Measurements from ENCODE around the gene ITGA2. TPM values are rescaled to one million over a fixed set of nuclear protein-coding genes. Genes with fewer than 3 reads are reported as not detected.

ITGA2 gene
- total RNA-seq, 1 donor from 2014 or later = 4.7 TPM

- H3K27ac Mint-ChIP-seq = no peak overlapping the region
- no peaks in the 10 kb centered on the region for H3K27me3 Mint-ChIP-seq (ENCODE audit: low read depth)
These were observed 106.9 kb downstream of the ITGA2 start for GRCh38 chr5:53095931-53096525.

GRCh38 chr5:53099546-53099945 lies 110.4 kb downstream of the ITGA2 start:
- Mint-ChIP-seq H3K27me3 (ENCODE audit: low read depth) (no peaks in the 10 kb centered on the region), H3K4me1 (peaks cover 8% of the 10 kb centered on the region), H3K9me3 (no peaks in the 10 kb centered on the region), H3K27ac (no peak overlapping the region), H3K4me3 (no peak overlapping the region), H3K36me3 (peaks cover 31% of the 10 kb centered on the region)
- TF ChIP-seq CTCF (IDR thresholded peaks at IDR 0.05; ENCODE audit: unreplicated experiment) = no peak
- DNase-seq (ENCODE audit: low spot score in 2 of 2, unreplicated experiment in 2 of 2) = no peak

More at GRCh38 chr5:53095931-53096525, 106.9 kb downstream of the ITGA2 start:
- H3K4me3 Mint-ChIP-seq = no peak overlapping the region
- peaks cover 11% of the 10 kb centered on the region for H3K36me3 Mint-ChIP-seq
- H3K9me3 Mint-ChIP-seq = no peaks in the 10 kb centered on the region
- peak; percentile 92 for TF ChIP-seq CTCF (IDR thresholded peaks at IDR 0.05; ENCODE audit: unreplicated experiment)
- H3K4me1 Mint-ChIP-seq = peaks cover 10% of the 10 kb centered on the region
- DNase-seq (ENCODE audit: low spot score in 2 of 2, unreplicated experiment in 2 of 2) = peak in 1 of 2 experiments; percentile 72

GRCh38 chr5:53100606-53101005 lies 111.5 kb downstream of the ITGA2 start:
- Mint-ChIP-seq H3K27ac (no peak overlapping the region), H3K27me3 (ENCODE audit: low read depth) (no peaks in the 10 kb centered on the region), H3K9me3 (no peaks in the 10 kb centered on the region), H3K4me1 (peaks cover 8% of the 10 kb centered on the region), H3K36me3 (peaks cover 36% of the 10 kb centered on the region), H3K4me3 (no peak overlapping the region)
- no peak for DNase-seq (ENCODE audit: low spot score in 2 of 2, unreplicated experiment in 2 of 2)
- TF ChIP-seq CTCF (IDR thresholded peaks at IDR 0.05; ENCODE audit: unreplicated experiment) = no peak

GRCh38 chr5:53105611-53106300 lies 116.6 kb downstream of the ITGA2 start:
- H3K27me3 Mint-ChIP-seq (ENCODE audit: low read depth) = no peaks in the 10 kb centered on the region
- H3K4me3 Mint-ChIP-seq = no peak overlapping the region
- no peak for DNase-seq (ENCODE audit: low spot score in 2 of 2, unreplicated experiment in 2 of 2)
- peaks cover 26% of the 10 kb centered on the region for H3K4me1 Mint-ChIP-seq
- no peak for TF ChIP-seq CTCF (IDR thresholded peaks at IDR 0.05; ENCODE audit: unreplicated experiment)
- H3K27ac Mint-ChIP-seq = no peak overlapping the region
- peaks cover 40% of the 10 kb centered on the region for H3K36me3 Mint-ChIP-seq
- peaks cover 6% of the 10 kb centered on the region for H3K9me3 Mint-ChIP-seq

GRCh38 chr5:53109056-53109442 lies 119.9 kb downstream of the ITGA2 start:
- H3K27ac Mint-ChIP-seq = peak overlapping the region; percentile 55
- H3K27me3 Mint-ChIP-seq (ENCODE audit: low read depth) = no peaks in the 10 kb centered on the region
- H3K36me3 Mint-ChIP-seq = peaks cover 22% of the 10 kb centered on the region
- H3K9me3 Mint-ChIP-seq = peaks cover 6% of the 10 kb centered on the region
- DNase-seq (ENCODE audit: low spot score in 2 of 2, unreplicated experiment in 2 of 2) = no peak
- TF ChIP-seq CTCF (IDR thresholded peaks at IDR 0.05; ENCODE audit: unreplicated experiment) = no peak
- peak overlapping the region; percentile 84 for H3K4me3 Mint-ChIP-seq
- H3K4me1 Mint-ChIP-seq = peaks cover 28% of the 10 kb centered on the region
